PC-3 (cell line): ENCODE measurements around the gene EPPIN. TPM values are rescaled to one million over a fixed set of nuclear protein-coding genes. Genes with fewer than 3 reads are reported as not detected.

Experiments used
- ATAC-seq: fragments of 200-7000 bp; cut with Tn5 transposase; 2 replicates; pipeline ENCODE4 v1.9.1; 2020; ENCODE audit warnings: mild to moderate bottlenecking, moderate library complexity
- BruUV-seq: library from RNA; stranded (reverse); fragments of 400-500 nt; replicated peaks from 2 replicates; lab custom pipeline; 2021; lab: Mats Ljungman, UMichigan
- CTCF ChIA-PET: fragments of 300-600 bp; sonication (Branson Sonifier 250); formaldehyde crosslinking; loops from one replicate; lab custom pipeline; 2022; ENCODE audit warnings: antibody characterized with exemption; lab: Charles Lee
- POLR2A ChIA-PET: fragments of 300-600 bp; sonication (Branson Sonifier 250); formaldehyde crosslinking; loops from one replicate; lab custom pipeline; 2022; ENCODE audit warnings: antibody characterized with exemption; ENCODE audit not compliant: unreplicated experiment; lab: Charles Lee
- DNase-seq: peaks from one replicate; pipeline ENCODE4 v3.0.0-alpha.2; 2015
- H2AFZ ChIP-seq: fragments of 300-600 bp; sonication (generic); 2 replicates; pipeline ENCODE4 v1.6.0; 2016; ENCODE audit warnings: antibody characterized with exemption, low read length
- H3F3A ChIP-seq: fragments of 300-600 bp; sonication (generic); one replicate; pipeline ENCODE4 v1.6.0; 2017; ENCODE audit warnings: antibody characterized with exemption, low read length, control low read depth, mild to moderate bottlenecking; ENCODE audit not compliant: unreplicated experiment
- H3K27ac ChIP-seq: fragments of 300-600 bp; sonication (generic); 2 replicates; pipeline ENCODE4 v1.5.1; 2016; ENCODE audit warnings: mild to moderate bottlenecking, low read length
- H3K27me3 ChIP-seq: fragments of 300-600 bp; sonication (generic); 2 replicates; pipeline ENCODE4 v1.6.1; 2016; ENCODE audit warnings: low read length, mixed read lengths
- H3K36me3 ChIP-seq: fragments of 300-600 bp; sonication (generic); 2 replicates; pipeline ENCODE4 v1.6.1; 2016; ENCODE audit warnings: low read depth, mixed run types, low read length, mixed read lengths
- H3K4me1 ChIP-seq: fragments of 300-600 bp; sonication (generic); 2 replicates; pipeline ENCODE4 v1.5.1; 2016; ENCODE audit warnings: low read length; ENCODE audit not compliant: insufficient read depth
- H3K4me2 ChIP-seq: fragments of 300-600 bp; sonication (generic); 2 replicates; pipeline ENCODE4 v1.6.0; 2016; ENCODE audit warnings: low read length
- H3K4me3 ChIP-seq: fragments of 300-600 bp; sonication (generic); 2 replicates; pipeline ENCODE4 v1.5.1; 2016; ENCODE audit warnings: mild to moderate bottlenecking, low read length, mixed read lengths
- H3K79me2 ChIP-seq: fragments of 300-600 bp; sonication (generic); 2 replicates; pipeline ENCODE4 v1.6.1; 2017; ENCODE audit warnings: low read length, mixed read lengths
- H3K9ac ChIP-seq: fragments of 300-600 bp; sonication (generic); 2 replicates; pipeline ENCODE4 v1.6.0; 2016; ENCODE audit warnings: mild to moderate bottlenecking, low read length
- H3K9me2 ChIP-seq: fragments of 300-600 bp; sonication (generic); replicated peaks from 2 replicates; pipeline ENCODE4 v1.6.1; 2016; ENCODE audit warnings: mixed run types, low read length, mixed read lengths
- H3K9me3 ChIP-seq: fragments of 300-600 bp; sonication (generic); 2 replicates; pipeline ENCODE4 v1.6.1; 2016; ENCODE audit warnings: low read length, mixed read lengths
- H4K20me1 ChIP-seq: fragments of 300-600 bp; sonication (generic); 2 replicates; pipeline ENCODE4 v1.6.1; 2016; ENCODE audit warnings: low read length, mixed read lengths
- CTCF ChIP-seq: fragments of 300-600 bp; sonication (generic); conservative IDR thresholded peaks from 2 replicates; pipeline ENCODE4 v1.5.1; 2017; ENCODE audit warnings: antibody characterized with exemption, low read depth, mild to moderate bottlenecking, low read length
- EZH2 ChIP-seq: fragments of 300-600 bp; sonication (generic); IDR thresholded peaks from one replicate; pipeline ENCODE4 v1.6.1; 2017; ENCODE audit warnings: antibody characterized with exemption, mild to moderate bottlenecking, low read length; ENCODE audit not compliant: unreplicated experiment
- EZH2phosphoT487 ChIP-seq: fragments of 300-600 bp; sonication (generic); IDR thresholded peaks from 2 replicates; pipeline ENCODE4 v1.6.1; 2018; ENCODE audit warnings: mild to moderate bottlenecking, antibody characterized with exemption, low read length, borderline replicate concordance
- intact Hi-C: fragments of 100-400 bp; cut with micrococcal nuclease; formaldehyde crosslinking; loops from 2 replicates; pipeline ENCODE4 v1.9.0; 2023
- total RNA-seq: library from RNA; depleted of rRNA; stranded (reverse); fragments of >200 nt; gene quantifications from 2 replicates; pipeline ENCODE4 v1.2.3, GENCODE V29; 2014

The EPPIN gene
- total RNA-seq, 1 experiment from 2014 or later = not detected

GRCh38 chr20:45539382-45539781, 7.8 kb downstream of the EPPIN start, which contains the start of gene WFDC6:
Gene WFDC6 (minus strand): TSS chr20:45539482. CDS start chr20:45539407, 75 bp downstream.
- Histone ChIP-seq H4K20me1 (no peaks in the 10 kb centered on the region), H3K27ac (no peak within 1 kb of the TSS), H3K4me1 (peaks cover 10% of the 10 kb centered on the region; the same call in 1 of the 2 replicates), H3K9me3 (no peaks in the 10 kb centered on the region), H3K36me3 (no peaks in the 10 kb centered on the region), H3F3A (no peaks in the 10 kb centered on the region), H3K9me2 (no peaks in the 10 kb centered on the region), H3K79me2 (no peaks in the 10 kb centered on the region), H3K9ac (no peak within 1 kb of the TSS), H2AFZ (no peak within 1 kb of the TSS), H3K27me3 (peaks cover 54% of the 10 kb centered on the region), H3K4me3 (no peak within 1 kb of the TSS), H3K4me2 (0 out of 2 replicates have a peak within 1 kb of the TSS, but pooled peaks have one; percentile 8)
- no TSS peak for BruUV-seq
- DNase-seq = no peak
- ChIA-PET CTCF (interaction anchor here (0.6 kb wide), 1 partner anchor 8 kb away, joined by 3 read pairs; no protein-coding TSS in a partner anchor), POLR2A (no interaction called here)
- TF ChIP-seq EZH2phosphoT487 (no peak), EZH2 (no peak), CTCF (no peak)
- intact Hi-C loops = no loop called here
- ATAC-seq = no peak

GRCh38 chr20:45538209-45538799, 8.9 kb downstream of the EPPIN start:
- CTCF ChIA-PET = interaction anchor here (0.6 kb wide), 1 partner anchor 486 kb away, joined by 13 read pairs; no protein-coding TSS in a partner anchor
- Histone ChIP-seq H3F3A (no peaks in the 10 kb centered on the region), H3K9me2 (no peaks in the 10 kb centered on the region), H3K27ac (no peak overlapping the region), H3K4me2 (0 out of 2 replicates have a peak overlapping the region, but pooled peaks have one; percentile 8), H3K9me3 (no peaks in the 10 kb centered on the region), H3K36me3 (no peaks in the 10 kb centered on the region), H3K4me3 (no peak overlapping the region), H4K20me1 (no peaks in the 10 kb centered on the region), H3K9ac (no peak overlapping the region), H3K4me1 (peaks cover 10% of the 10 kb centered on the region; the same call in 1 of the 2 replicates), H3K79me2 (no peaks in the 10 kb centered on the region), H3K27me3 (peaks cover 49% of the 10 kb centered on the region), H2AFZ (no peak overlapping the region)
- intact Hi-C loops = no loop called here
- no TSS peak for BruUV-seq
- TF ChIP-seq CTCF (peak; percentile 43; the same call in 1 of the 2 replicates), EZH2phosphoT487 (no peak), EZH2 (no peak)
- POLR2A ChIA-PET = no interaction called here
- peak; percentile 93 for DNase-seq
- ATAC-seq = peak; percentile 63

- H3K27ac ChIP-seq = no peak overlapping the region
- no peaks in the 10 kb centered on the region for H4K20me1 ChIP-seq
- H2AFZ ChIP-seq = no peak overlapping the region
- H3F3A ChIP-seq = no peaks in the 10 kb centered on the region
- intact Hi-C loops = no loop called here
- no peaks in the 10 kb centered on the region for H3K9me2 ChIP-seq
- no peak for DNase-seq
- H3K4me2 ChIP-seq = no peak overlapping the region
- POLR2A ChIA-PET = no interaction called here
- H3K79me2 ChIP-seq = no peaks in the 10 kb centered on the region
- no TSS peak for BruUV-seq
- peaks cover 9% of the 10 kb centered on the region for H3K27me3 ChIP-seq
- no peaks in the 10 kb centered on the region for H3K9me3 ChIP-seq
- CTCF ChIA-PET = no interaction called here
- peaks cover 15% of the 10 kb centered on the region for H3K4me1 ChIP-seq
- no peak overlapping the region for H3K9ac ChIP-seq
- H3K36me3 ChIP-seq = no peaks in the 10 kb centered on the region
- ATAC-seq = no peak
- TF ChIP-seq EZH2phosphoT487 (no peak), EZH2 (no peak)
- H3K4me3 ChIP-seq = no peak overlapping the region
Observed at GRCh38 chr20:45527294-45527693, 19.9 kb downstream of the EPPIN start.
